GM10248 (cell line): ENCODE measurements around the gene ZFR.

Source experiments
- CTCF ChIA-PET: fragments of 300-600 bp; sonication (Branson Sonifier 250); formaldehyde crosslinking; extraction: SDS; loops from one replicate; lab custom pipeline; 2021; ENCODE audit warnings: antibody characterized with exemption; lab: Yijun Ruan, JAX
- POLR2A ChIA-PET: fragments of 350-650 bp; sonication (Branson Sonifier 250); formaldehyde crosslinking; extraction: SDS; loops from one replicate; lab custom pipeline; 2020; ENCODE audit warnings: antibody characterized with exemption; lab: Yijun Ruan, JAX
- DNase-seq: peaks from one replicate; pipeline ENCODE4 v3.0.0; 2012; ENCODE audit errors: extremely low spot score
- TF ChIP-seq, protein P1 (sequence below): IDR thresholded peaks from 2 replicates; pipeline ENCODE4 v1.5.1; 2012; ENCODE audit warnings: mild to moderate bottlenecking, low read depth; ENCODE audit errors: extremely low read depth, missing control alignments, control extremely low read depth

ZFR gene

DNA sequence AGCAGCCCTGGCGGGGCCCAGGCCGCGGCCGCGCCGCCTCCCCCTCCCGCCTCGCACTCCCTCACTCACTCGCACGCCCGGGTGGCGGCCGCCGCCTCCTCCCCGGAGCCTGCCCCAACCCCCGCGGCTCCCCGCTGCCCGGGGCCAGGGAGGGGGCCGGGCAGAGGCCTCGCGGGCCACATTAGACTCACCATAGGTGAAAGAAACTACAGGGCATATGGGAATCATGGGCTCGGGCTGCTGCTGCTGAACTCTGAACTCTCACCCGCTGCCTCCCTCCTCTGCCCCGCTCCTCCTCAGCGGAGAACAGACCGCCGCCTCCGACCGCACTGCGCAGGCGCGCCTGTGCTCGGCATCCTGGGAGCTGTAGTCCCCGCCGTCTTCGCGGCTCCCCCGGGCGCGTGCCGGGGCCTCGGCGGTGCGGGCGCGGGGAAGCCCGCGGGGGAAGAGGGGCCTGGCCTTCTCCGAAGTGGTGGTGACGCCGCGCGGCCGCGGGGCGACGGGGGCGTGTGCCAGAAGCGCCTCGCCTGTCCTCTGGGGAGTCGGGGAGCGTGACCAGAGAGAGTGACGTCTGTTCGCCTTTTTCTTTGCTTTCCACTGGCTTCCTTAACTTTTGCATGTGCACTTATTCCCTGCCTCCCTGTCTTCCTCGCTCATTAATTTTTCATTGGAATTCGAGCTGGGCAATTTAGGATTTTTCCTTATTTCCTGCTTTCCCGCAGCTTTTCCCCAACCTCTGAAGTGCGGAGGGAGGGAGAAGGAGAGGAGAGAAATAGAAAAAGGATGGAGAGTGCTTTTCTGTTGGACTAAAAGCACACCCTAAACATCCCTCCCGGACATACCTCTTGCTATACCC lies at the start of gene ZFR:
TSS of gene ZFR (minus strand) at position 310 of the 856 bp plus-strand sequence. CDS start at position 228, 82 bp downstream.
- ChIA-PET POLR2A (no interaction called here), CTCF (interaction anchor here (0.9 to 1.3 kb wide), 3 partner anchors 38 to 146 kb away, joined by 3 to 5 read pairs (median 3); no protein-coding TSS in a partner anchor)
- DNase-seq: peak; percentile 95
- TF ChIP-seq, protein P1, sequence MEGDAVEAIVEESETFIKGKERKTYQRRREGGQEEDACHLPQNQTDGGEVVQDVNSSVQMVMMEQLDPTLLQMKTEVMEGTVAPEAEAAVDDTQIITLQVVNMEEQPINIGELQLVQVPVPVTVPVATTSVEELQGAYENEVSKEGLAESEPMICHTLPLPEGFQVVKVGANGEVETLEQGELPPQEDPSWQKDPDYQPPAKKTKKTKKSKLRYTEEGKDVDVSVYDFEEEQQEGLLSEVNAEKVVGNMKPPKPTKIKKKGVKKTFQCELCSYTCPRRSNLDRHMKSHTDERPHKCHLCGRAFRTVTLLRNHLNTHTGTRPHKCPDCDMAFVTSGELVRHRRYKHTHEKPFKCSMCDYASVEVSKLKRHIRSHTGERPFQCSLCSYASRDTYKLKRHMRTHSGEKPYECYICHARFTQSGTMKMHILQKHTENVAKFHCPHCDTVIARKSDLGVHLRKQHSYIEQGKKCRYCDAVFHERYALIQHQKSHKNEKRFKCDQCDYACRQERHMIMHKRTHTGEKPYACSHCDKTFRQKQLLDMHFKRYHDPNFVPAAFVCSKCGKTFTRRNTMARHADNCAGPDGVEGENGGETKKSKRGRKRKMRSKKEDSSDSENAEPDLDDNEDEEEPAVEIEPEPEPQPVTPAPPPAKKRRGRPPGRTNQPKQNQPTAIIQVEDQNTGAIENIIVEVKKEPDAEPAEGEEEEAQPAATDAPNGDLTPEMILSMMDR: no peak

DNA sequence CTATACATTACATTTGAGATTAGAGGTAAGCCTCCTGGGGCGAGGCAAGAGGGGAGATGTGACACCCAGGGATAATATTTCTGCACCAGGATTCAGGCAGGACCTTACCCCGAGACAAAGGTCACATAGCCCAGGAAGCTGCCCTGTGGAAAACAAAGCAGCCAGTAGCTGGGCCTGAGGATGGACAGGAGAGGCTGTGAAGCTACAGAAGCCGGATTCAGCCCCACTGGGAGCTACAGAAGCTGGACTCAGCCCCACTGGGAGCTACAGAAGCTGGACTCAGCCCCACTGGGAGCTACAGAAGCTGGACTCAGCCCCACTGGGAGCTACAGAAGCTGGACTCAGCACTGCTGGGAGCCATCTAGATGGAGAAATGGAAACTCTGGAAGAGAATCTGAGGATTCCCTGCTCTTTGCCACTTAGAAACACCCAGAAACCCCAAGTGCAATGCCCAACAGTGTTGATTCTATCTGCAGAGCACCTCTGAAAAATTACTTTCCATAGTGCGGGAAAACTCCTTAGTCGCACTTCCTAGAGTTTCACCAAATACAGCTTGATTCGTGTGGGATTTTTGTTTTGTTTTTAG lies 46.5 kb upstream of the ZFR start:
- TF ChIP-seq, protein P1: no peak
- ChIA-PET CTCF (interaction anchor here (0.6 to 6.4 kb wide), 22 partner anchors 8 to 135 kb away, joined by 3 to 191 read pairs (median 13); partner anchors contain the start of gene SUB1), POLR2A (interaction anchor here (1.4 kb wide), 1 partner anchor 99 kb away, joined by 7 read pairs; no protein-coding TSS in a partner anchor)
- DNase-seq: no peak

DNA sequence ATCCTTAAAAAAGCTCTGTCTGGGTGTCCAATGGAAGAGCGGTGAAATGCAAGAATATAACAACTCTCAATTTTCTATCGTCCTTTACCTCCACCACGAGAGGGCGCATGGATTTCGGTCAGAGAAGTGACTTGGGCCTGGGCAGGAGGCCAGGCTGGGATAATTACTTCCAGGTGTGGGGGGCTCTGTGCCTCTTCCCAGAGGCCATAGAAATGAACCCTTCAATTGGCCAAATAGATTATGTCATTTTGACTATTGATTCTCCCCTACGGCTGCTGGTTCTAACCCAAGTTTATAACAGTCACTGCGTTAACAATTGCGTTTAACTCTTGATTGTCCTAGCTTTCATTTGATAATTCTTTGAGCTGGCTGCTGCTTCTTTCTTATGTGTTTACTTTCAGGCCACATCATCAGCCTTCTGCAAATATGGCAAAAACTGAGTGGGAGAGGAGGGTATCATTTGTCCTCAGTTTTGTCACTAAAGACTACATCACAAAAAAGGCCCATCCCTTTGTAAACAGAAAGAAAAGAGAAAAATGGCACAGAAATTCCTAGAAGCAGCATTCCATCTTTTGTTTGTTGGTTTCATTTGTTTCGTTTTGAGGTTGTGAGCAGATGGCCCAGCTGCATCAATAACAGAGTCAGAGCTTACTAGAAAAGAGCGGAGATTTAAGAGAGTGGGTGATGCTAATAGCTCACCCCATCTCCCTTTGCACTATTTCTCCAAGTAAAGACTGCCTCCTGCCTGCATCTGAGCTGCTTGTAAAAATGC lies 45.4 kb upstream of the ZFR start:
- POLR2A ChIA-PET: interaction anchor here (1.4 kb wide), 1 partner anchor 100 kb away, joined by 7 read pairs; no protein-coding TSS in a partner anchor
- TF ChIP-seq, protein P1: peak; percentile 64
- CTCF ChIA-PET: interaction anchor here (0.6 to 6.4 kb wide), 39 partner anchors 9 to 934 kb away, joined by 3 to 191 read pairs (median 6); partner anchors contain the start of genes SUB1 and ZFR
- peak; percentile 69 for DNase-seq

DNA sequence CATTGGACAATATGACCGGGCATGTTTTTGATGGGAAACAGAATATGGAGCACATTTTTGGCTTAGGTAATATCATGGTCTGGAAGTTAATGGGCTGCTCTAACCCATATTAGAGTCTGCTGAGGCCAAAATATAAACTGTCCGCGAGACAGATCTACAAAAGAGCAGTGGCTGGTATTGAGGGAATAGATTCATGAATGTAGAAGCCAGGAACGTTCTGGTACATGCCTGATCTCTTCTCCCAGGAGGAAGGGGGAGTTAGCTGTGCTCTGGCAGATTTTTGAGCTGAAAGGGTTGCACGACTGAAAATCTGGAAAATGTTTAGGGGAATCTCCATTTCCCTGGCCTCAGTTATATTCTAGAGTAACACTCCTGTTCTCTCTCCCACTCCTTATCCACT lies 42.9 kb upstream of the ZFR start:
- POLR2A ChIA-PET: no interaction called here

DNA sequence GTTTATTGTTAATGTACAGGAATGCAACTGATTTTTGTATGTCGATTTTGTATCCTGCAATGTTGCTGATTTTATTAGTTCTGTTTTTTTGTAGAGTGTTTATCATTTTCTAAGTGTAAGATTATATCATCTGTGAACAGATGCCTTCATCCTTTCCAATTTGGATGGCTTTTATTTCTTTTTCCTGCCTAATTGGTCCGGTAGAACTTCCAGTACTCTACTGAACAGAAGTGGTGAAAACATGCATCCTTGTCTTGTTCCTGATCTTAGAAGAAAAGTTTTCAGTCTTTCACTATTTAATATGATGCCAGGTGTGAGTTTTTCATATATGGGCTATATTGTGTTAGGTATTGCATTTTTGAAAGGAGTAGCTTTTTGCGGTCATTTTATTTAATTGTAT lies 42.5 kb upstream of the ZFR start:
- CTCF ChIA-PET: interaction anchor here (1.3 to 6.4 kb wide), 3 partner anchors 29 to 127 kb away, joined by 3 to 191 read pairs (median 73); no protein-coding TSS in a partner anchor
- TF ChIP-seq, protein P1: no peak
- POLR2A ChIA-PET: no interaction called here
- no peak for DNase-seq

More for the DNA sequence above, 42.9 kb upstream of the ZFR start:
- TF ChIP-seq, protein P1: no peak
- CTCF ChIA-PET: interaction anchor here (0.8 to 6.4 kb wide), 9 partner anchors 12 to 936 kb away, joined by 3 to 191 read pairs (median 16); no protein-coding TSS in a partner anchor
- DNase-seq: no peak
